Fibroblast of lung (primary cell): ENCODE measurements around the gene SPACA1.

Source experiments
- EZH2 ChIP-seq: IDR thresholded peaks from 2 replicates; pipeline ENCODE4 v1.5.1; 2012; ENCODE audit warnings: low read length, control low read depth, mild to moderate bottlenecking; ENCODE audit errors: missing control alignments
- TF ChIP-seq, protein P1 (sequence below), 2 donors: IDR thresholded peaks in 1 of 2; conservative IDR thresholded peaks in 1 of 2; 1 replicate in 1 of 2; 2 replicates in 1 of 2; pipeline ENCODE4 v1.5.1; 2011 to 2012; ENCODE audit warnings: low read length in 2 of 2, control low read depth in 1 of 2, inconsistent platforms in 1 of 2, low read depth in 1 of 2, mild to moderate bottlenecking in 1 of 2

DNA sequence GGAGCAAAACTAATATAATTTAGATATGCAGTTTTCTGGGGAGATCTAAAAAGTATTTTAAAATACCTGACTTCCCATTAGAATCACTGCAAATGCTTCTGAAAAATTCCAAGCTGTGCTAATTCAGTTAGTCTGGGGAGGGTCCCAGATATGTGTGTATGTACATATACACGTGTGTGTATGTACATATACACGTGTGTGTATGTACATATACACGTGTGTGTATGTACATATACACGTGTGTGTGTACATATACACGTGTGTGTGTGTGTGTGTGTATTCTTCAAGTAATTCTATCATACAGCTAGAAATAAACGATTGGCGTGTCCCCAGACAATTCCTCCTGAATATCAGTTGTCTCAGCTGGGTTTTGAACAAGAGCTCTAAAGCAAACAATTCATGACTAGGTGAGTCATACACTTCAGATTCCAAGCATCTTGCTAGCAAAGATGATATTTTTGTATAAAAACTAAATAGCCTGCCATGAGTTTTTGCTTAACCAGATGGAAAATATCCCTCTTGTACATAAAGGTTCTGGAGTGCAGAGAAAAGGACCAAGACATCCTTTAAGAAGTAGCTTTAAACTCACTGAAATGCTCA, 58.2 kb downstream of the SPACA1 start:
- TF ChIP-seq, protein P1, sequence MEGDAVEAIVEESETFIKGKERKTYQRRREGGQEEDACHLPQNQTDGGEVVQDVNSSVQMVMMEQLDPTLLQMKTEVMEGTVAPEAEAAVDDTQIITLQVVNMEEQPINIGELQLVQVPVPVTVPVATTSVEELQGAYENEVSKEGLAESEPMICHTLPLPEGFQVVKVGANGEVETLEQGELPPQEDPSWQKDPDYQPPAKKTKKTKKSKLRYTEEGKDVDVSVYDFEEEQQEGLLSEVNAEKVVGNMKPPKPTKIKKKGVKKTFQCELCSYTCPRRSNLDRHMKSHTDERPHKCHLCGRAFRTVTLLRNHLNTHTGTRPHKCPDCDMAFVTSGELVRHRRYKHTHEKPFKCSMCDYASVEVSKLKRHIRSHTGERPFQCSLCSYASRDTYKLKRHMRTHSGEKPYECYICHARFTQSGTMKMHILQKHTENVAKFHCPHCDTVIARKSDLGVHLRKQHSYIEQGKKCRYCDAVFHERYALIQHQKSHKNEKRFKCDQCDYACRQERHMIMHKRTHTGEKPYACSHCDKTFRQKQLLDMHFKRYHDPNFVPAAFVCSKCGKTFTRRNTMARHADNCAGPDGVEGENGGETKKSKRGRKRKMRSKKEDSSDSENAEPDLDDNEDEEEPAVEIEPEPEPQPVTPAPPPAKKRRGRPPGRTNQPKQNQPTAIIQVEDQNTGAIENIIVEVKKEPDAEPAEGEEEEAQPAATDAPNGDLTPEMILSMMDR (conservative IDR thresholded peaks at IDR 0.05 in 1 of 2, IDR thresholded peaks at IDR 0.05 in 1 of 2; ENCODE audit: low read depth in 1 of 2, low read length in 2 of 2), result no peak
- no peak for TF ChIP-seq EZH2
